ENCODE measurements around the gene CCNJL.
"Not testable (repeated sequence)": the region's sequence is repeated elsewhere in the genome, so short reads cannot be mapped to it uniquely, and the experiment has no call there.

Gene CCNJL

GRCh38 chr5:160260006-160260775 lies 52.2 kb downstream of the CCNJL start:
- DNase-seq: no peak

GRCh38 chr5:160259341-160259740 lies 53.0 kb downstream of the CCNJL start:
- no peak for DNase-seq

GRCh38 chr5:160254706-160255105 lies 57.7 kb downstream of the CCNJL start:
- no peak for DNase-seq

- no peak for DNase-seq
Measured at GRCh38 chr5:160253441-160253840, 58.9 kb downstream of the CCNJL start.

- DNase-seq: no peak
Measured at GRCh38 chr5:160252916-160253315, 59.4 kb downstream of the CCNJL start.

GRCh38 chr5:160251406-160252155 lies 60.8 kb downstream of the CCNJL start:
- no peak for DNase-seq

- DNase-seq: no peak
Measured at GRCh38 chr5:160250826-160251225, 61.5 kb downstream of the CCNJL start.

GRCh38 chr5:160250226-160250625 lies 62.1 kb downstream of the CCNJL start:
- no peak for DNase-seq

GRCh38 chr5:160249570-160249969 lies 62.8 kb downstream of the CCNJL start:
- DNase-seq: not testable (repeated sequence)

GRCh38 chr5:160245506-160246086 lies 66.8 kb downstream of the CCNJL start:
- no peak for DNase-seq

GRCh38 chr5:160242145-160242544 lies 70.2 kb downstream of the CCNJL start:
- DNase-seq: no peak

GRCh38 chr5:160240350-160240749 lies 72.0 kb downstream of the CCNJL start:
- DNase-seq: no peak

GRCh38 chr5:160237571-160238093 lies 74.7 kb downstream of the CCNJL start:
- DNase-seq: no peak

GRCh38 chr5:160235731-160236130 lies 76.6 kb downstream of the CCNJL start:
- DNase-seq: no peak

GRCh38 chr5:160233215-160233614 lies 79.1 kb downstream of the CCNJL start:
- no peak for DNase-seq

- DNase-seq: no peak
Measured at GRCh38 chr5:160231783-160232342, 80.5 kb downstream of the CCNJL start.

GRCh38 chr5:160230686-160231527 lies 81.5 kb downstream of the CCNJL start:
- no peak for DNase-seq

GRCh38 chr5:160229190-160229742 lies 83.1 kb downstream of the CCNJL start, which contains the start of gene FABP6:
Gene FABP6 (plus strand): TSS chr5:160229506. CDS start chr5:160229558, 52 bp downstream.
- no peak for DNase-seq

GRCh38 chr5:160227012-160227411 lies 85.4 kb downstream of the CCNJL start:
- DNase-seq: no peak

- no peak for DNase-seq
Measured at GRCh38 chr5:160221082-160221481, 91.3 kb downstream of the CCNJL start.

GRCh38 chr5:160219356-160219755 lies 93.0 kb downstream of the CCNJL start:
- DNase-seq: no peak

GRCh38 chr5:160213537-160213936 lies 98.8 kb downstream of the CCNJL start:
- no peak for DNase-seq

All from activated CD4-positive, alpha-beta T cell treated with anti-CD3 and anti-CD28 coated beads for 1 hour (primary cell).